Occipital lobe (tissue), 2 donors: ENCODE data around the gene NFIX. TPM values are rescaled to one million over a fixed set of nuclear protein-coding genes. Genes with fewer than 3 reads are reported as not detected.

Source experiments
- DNase-seq: peaks from one replicate; lab custom pipeline; 2025; lab: John Stamatoyannopoulos, UW
- total RNA-seq: library from RNA; depleted of rRNA; stranded (reverse); fragments of >200 nt; gene quantifications from one replicate; pipeline ENCODE4 v1.2.3, GENCODE V29; 2014

Gene NFIX
- total RNA-seq, 1 donor from 2014 or later: 124 TPM

DNA sequence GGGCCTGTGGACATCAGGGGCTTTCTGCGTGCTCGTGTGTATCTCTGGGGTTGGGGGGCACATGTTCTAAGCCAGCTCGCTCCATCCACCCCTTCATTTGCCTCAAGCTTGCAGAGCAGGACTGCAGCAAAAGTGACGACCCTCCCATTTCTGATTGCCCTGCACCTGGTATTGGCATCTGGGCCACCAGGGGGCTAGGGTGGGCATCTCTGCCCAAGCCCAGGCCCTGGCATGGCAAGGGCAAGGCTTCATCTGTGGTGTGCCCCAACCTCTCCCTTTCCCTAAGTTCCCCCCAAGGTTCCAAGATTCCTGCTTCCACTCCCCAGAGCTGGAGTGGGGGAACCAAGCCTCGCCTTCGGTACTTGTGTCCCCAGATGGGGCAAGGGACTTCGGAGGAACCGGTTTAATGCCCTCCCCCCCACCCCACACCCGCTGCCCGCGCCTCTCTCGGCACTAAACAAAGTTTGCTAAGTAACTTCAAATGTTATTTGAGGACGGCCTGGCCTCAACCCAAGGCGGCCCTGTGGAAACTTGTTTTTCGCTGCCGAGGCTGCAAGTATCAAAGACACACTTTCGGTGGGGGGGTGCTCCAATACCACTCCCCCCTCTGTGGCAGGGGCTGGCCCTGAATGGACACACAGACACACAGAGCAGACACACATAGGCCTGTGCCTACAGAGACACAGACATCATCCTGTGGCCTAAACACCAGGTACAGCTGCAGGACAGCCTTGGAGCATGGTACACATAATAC, 12.2 kb downstream of the NFIX start:
- no peak for DNase-seq

DNA sequence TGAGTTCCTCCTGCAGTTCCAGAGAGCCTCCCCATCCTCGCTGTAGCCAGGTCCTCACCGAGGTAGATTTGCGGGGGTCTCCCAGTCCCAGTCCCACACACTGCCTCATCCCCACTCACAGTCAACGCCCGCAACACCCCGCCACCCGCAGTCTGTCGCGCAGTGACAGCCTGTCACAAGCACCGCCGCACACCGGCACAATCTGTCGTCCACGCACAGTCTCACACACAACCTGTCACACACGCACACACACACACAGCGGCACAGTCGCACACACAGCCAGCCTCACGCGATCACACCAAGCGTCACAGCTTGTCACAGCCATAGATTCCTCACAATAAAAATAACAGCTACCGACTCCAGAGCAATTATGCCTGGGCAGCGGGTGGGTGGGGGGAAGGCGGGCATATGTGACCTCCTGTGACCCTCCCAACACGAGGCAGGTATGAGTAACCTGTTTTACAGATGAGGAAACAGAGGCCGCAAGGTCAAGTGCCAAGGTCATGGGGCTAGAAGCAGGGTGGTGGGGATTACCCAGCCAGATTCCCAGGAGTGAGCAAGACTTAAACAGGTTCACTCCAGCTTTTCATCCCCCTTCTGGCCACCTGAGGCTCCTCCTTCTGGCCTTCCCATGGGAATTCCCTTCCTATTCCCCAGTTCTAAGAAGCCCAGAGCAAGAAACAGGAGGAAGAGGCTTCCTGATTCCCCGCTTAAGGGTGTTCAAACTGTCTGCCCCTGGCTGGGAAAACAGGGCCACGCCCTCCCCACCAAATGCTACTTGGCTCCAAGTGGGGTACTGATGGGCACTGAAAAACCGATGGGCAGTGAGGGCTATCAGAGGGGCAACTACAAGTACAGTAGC, 13.9 kb downstream of the NFIX start:
- no peak for DNase-seq

DNA sequence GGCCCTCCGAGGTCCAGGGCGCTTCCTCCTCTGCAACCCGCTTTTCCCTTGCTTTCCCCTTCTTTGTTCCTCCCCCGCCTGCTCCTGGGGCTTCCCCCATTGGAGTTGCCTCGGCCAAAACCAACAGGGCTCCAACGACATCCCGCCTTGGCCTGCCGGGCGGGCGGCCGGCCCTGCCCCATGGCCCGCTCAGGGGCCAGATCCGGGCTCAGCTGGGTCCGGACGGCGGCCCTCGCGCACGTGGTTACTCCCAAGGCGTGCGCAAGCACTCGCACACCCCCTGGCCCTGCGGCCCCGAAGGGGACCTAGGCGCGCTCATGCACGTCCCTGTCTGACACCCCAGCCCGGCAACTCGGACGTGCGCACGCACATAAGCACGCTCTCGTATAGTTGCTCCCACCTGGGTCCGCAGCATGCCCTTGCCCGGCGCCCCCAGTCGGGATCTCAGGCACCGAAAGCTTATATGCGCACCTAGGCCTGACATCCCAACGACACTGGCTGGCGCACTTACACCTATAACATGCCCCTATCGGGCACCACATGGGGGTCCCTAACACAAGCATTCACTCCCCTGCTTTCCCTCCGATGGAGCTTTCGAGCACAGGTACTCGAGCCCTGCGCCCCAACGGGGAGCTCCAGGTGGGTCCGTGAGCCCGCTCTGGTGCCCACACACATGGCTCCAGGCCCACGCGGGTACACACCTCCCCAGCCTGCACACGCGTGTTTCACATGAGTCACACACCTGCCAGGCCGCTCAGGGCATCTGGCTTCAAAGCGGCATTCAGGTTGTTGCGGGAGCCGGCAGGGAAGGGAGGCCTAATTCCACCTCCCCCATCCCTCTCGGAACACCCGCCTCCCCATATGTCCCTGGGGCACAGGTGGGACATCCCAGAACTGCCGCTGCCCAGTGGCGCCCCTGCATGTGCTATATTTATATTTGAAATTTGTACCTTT, 15.0 kb downstream of the NFIX start:
- no peak for DNase-seq

DNA sequence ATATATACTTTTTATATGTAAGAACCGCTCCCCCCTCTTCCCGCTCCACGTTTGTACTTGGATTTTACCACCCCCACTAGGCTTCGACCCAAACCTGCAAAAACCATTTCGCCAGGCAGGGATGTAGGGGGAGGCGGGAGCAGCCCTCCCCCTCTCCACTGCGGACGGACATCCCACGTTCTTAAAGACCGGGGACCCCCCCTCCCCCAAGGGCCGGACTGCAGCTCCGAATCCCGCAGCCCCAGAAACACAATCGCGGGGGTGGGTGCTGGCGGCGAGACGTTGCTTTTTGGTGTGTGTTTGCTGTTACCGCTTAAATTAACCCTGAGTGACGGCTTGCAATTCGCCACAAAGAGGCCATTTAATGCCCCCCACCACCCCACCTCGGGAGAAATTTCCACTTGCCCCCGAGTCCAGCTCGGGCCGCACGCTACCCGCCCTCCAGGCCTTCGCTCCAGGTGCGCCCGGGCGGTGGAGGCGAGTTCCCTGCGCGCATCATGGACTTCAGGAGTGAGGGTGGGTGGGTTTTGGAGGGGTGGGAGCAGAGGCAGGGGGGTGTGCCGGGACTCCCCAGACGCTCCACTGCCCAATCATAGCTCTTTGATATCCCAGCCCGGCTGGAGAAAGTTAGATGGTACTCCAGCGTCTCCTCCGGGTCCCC, 15.8 kb downstream of the NFIX start:
- DNase-seq: no peak

- DNase-seq: no peak
Observed at GRCh38 chr19:13011653-13012389, 16.5 kb downstream of the NFIX start.

DNA sequence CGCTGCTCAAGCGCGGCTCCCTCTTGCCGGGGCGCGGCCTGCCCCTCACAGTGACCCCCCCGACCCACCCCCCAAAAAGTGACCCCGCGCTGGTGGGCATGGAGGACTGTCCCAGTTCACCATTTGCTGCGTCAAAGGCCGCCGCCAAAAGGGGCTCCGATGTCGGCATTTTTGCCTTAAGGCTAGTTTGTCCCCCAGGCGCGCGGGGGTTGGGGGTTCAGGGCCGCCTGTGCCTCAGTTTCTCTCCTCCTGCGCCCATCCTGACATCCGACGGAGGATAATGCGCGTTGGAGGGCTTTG, 17.1 kb downstream of the NFIX start:
- DNase-seq: no peak

DNA sequence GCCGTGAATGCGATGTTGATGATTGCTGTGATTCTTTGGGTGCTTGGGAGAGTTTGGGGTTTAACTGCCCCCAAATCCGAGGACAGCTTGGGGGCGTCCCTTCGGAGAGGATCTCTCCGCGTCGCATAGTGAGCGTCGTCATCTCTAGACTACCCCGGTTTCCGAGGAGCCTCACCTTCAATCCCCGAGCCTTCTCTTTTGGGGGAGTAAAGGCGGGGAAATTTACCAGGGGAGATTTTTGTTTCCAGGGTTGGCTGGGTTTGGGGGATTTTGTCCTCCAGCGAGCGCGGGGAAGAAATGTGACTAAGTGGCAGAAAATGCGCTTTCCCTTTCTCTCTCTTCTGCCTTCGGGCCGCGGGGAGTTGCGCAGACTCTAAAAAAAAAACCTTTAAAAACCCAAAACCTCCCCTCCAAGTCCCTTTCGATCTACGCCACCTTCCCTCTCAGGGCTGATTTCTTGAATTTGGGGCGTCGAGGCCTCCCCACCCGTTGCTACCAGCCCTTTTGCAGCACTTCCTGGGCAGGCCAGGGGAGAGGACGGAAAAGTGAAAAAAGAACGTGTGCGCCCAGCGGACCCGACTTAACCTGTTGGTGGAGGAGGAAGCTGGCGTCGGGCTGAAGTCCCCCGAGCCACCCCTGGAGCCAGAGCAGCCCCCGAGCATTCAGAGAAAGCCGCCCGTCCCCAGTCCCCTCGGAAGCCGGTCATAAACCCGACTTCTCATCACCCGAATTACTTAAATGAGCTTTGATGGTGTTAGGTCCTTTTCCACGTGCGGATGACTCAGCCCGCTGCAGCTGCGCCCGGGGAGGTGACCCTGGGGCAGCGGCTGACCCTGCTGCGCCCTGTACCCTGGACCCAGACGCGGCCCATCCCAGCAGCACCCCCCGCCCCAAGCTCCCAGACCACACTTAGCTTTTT, 17.7 kb downstream of the NFIX start:
- no peak for DNase-seq

DNA sequence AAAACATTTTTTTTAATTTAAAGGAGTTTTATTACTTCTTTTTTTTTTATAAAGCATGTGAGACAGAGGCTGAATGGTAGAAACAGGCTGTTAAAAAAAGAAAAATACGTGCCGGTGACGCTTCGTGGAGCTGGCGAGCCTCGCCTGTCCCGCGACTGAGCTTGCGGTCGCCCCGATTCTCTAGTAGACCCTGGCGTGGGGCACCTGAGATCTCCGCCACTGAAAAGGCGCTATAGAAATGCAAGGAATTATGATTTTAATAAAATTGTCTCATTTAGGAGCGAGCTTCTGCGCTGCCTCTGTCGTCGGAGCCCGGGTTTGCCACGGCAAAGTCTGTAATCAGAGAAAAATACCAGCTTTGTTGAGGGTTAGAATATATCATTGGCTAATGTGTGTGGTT, 18.4 kb downstream of the NFIX start:
- DNase-seq: no peak

- peak; percentile 63 for DNase-seq
Observed at GRCh38 chr19:13014101-13014920, 19.0 kb downstream of the NFIX start.

DNA sequence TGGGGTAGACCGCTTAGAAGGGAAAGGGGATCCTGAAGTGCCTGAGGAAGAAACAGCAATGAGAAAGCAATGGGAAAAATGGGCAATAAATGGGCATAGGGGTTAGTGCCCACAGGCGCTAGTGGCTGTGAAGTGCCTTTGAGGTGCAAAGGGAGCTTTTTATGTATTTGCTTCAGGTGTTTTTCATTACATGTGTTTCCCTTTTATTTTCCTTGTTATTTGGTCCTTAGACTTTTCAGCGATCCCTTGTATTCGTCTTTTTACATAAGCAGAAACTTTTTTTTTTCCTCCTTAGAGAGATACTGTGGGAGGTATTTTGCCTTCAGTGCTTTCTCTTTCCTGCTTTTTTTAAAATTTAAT, 19.6 kb downstream of the NFIX start:
- DNase-seq: no peak

DNA sequence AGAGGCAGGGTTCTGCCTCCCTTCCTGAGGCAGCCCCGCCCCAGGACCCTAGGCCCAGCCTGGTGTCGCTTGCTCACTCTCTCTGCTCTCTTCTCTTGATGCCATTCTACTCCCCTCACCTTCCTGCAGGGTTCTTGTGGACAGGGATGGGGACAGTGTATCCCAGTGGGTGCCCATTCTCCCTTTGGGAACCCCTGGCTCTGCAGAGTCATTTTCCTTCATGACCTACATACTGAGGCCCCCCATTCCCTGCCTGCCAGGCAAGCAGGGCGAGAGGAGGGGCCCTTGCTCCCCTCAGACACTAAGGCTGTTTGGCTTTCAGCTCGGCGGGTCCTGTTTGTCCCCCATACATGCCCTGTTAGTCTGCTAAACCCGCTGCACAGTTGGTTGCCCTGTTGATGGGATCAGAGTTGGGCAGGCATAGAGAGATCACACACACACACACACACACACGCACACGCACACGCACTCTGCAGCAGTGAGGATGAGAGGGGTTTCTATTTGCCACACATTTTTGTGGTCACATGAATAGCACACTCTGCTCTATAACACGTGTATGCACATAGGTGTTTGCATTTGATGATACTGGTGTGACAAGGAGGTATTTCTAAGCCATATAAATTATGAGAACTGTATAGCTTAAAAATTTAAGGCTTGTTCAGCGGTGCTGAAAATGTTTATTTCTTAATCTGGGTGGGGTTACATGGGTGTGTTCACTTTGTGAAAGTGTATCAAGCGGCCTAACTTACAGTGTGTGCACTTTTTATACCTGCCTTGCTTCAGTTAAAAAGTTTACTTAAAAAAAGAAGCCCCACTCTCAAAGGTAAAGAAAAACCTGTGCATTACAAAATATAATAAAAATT, 20.3 kb downstream of the NFIX start:
- no peak for DNase-seq

GRCh38 chr19:13016245-13016627, 21.0 kb downstream of the NFIX start:
- no peak for DNase-seq

DNA sequence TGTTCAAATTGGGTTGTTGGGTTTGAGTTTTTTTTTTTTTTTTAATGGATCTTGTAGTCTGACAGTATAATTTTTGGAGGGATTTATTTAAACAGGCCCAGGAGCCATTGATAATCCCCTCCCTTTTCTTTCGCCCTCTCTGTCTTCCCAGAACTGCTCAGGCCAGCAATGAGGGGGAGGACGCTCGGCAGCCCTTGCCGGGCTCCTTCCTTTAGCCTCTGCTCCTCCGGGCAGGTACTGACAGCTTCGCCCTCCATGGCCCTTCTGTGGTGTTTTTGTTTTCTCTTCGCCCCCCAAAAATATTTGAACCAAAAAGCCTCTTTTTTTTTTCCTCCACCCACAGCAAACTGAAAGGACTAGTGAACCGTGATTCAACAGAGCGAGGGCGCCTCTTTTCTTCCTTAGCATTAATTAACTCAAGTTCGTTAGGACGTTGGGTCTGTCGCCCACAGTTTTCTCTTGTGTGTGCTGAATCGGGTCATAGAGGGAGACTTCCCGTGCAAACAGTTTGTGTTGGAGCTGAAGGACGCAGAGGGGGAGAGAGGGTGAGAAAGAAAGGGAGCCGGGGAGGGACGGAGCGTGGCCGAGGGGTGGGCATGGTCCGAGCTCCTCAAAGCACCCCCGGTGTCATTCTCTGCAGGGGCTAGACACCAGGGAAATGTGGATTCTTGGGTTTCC, 21.5 kb downstream of the NFIX start:
- no peak for DNase-seq

GRCh38 chr19:13017306-13018034, 22.2 kb downstream of the NFIX start:
- no peak for DNase-seq

DNA sequence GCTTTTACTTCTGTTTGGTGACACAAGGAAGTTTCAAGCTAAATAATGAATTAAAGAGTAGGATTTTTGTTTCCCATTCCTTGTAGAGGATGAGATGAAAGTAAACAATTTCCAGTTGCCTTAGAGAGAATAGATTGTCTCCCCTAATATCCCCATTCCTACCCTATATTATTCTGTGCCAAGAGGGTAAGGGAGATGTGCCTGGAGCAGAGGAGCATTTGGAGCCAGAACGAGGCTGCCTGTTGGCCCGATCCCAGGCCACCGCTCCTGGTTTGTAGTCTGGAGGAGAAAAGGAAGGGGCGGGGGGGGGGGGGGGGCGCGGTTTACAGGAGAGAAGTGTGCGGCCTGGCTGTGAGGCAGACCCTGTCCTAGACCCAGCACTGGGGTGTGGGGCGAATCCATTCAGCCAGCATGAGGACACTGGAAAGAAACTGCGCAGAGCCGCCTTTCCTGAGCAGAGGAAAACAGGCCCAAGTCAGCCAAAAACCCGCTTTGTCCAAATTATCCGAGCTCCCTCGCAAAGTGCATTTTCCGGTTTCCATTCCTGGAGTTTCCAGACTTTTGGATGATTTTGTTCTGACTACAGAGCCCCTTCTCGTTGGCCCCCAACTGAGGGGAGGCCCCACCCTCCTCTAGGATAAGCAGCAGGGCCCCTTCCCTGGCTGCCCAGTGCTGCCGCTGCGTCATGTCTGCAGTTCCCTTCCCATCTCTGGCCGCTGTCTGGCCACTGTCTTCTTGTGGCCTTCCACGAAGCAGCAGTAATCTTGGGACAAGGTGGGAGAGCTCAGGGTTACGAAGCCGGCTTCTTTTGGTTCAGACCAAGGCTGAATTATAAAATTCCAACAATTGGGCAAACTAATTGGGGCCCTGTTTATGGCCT, 23.0 kb downstream of the NFIX start:
- peak; percentile 40 for DNase-seq

GRCh38 chr19:13019332-13019731, 24.1 kb downstream of the NFIX start:
- DNase-seq: no peak
